T-helper 1 cell treated with Interleukin-12 subunit alpha and Interleukin-12 subunit beta and Interleukin-4 antibody, amounts not matched to agents 30 μg/mL and 1 μg/mL, for 36 hours (primary cell): ENCODE measurements around the gene ANKRD9.
A peak's percentile ranks its signal among the peaks of the same experiment; 100 is the strongest.
"Not testable (repeated sequence)": the region's sequence is repeated elsewhere in the genome, so short reads cannot be mapped to it uniquely, and the experiment has no call there.

Experiments
- H3K27ac Mint-ChIP-seq: one replicate; pipeline ENCODE4 v1.8.0; 2021; ENCODE audit warnings: mild to moderate bottlenecking, mixed read lengths
- H3K27me3 Mint-ChIP-seq: one replicate; pipeline ENCODE4 v1.8.0; 2021; ENCODE audit warnings: low read depth, mixed read lengths
- H3K36me3 Mint-ChIP-seq: one replicate; pipeline ENCODE4 v1.8.0; 2021; ENCODE audit warnings: low read depth, mixed read lengths
- H3K4me1 Mint-ChIP-seq: one replicate; pipeline ENCODE4 v1.8.0; 2021; ENCODE audit warnings: low read depth, mixed read lengths
- H3K4me3 Mint-ChIP-seq: one replicate; pipeline ENCODE4 v1.8.0; 2021; ENCODE audit warnings: mild to moderate bottlenecking, moderate library complexity, mixed read lengths
- H3K9me3 Mint-ChIP-seq: one replicate; pipeline ENCODE4 v1.8.0; 2021; ENCODE audit warnings: mixed read lengths

ANKRD9 gene, protein sequence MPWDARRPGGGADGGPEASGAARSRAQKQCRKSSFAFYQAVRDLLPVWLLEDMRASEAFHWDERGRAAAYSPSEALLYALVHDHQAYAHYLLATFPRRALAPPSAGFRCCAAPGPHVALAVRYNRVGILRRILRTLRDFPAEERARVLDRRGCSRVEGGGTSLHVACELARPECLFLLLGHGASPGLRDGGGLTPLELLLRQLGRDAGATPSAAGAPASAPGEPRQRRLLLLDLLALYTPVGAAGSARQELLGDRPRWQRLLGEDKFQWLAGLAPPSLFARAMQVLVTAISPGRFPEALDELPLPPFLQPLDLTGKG

DNA sequence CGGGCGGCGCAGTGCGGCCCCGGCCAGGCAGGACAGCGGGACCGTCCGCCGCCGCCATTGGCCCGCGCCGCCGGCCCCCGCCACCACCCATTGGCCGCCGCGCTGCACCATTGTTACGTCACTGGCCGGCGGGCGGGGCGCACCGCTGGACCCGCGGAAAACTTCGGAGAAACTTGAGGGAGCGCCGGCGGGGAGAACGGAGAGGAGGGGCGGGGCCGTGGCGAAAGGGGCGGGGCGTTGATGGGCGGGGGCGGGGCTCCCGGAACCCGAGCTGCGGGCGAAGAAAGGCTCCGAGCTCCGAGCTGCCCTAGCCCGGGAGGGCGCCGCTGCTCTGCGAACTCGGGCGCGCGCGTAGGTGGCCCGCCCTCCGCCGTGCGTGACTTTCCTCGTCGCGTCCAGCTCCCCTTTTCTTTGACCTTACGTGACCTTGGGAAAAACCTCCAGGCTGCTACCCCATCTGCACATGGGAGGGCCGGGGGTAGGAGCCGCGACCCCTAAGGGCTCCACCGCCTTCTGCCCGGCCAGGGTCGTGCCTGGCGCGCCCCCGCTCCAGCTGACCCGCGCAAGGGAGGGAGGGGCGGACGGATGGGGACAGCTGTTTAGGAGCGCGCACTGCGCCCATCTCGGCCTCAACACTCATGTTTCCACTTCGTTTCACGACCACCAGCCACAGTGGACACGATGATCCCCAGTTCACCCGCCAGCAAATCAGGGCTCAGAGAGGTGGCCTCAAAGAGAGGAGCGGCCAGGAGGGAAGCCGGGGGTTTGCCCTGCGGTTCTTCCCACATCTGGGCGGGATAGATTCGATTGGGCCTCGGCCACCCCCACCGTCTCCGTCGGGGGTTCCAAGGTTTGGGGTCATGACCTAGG lies at the start of gene ANKRD9:
TSS of gene ANKRD9 (minus strand) at position 31 of the 870 bp plus-strand sequence. CDS start 1,887 bp downstream, outside the sequence.
- no peak within 1 kb of the TSS for H3K27ac Mint-ChIP-seq
- no peaks in the 10 kb centered on the region for H3K9me3 Mint-ChIP-seq
- no peaks in the 10 kb centered on the region for H3K27me3 Mint-ChIP-seq

DNA sequence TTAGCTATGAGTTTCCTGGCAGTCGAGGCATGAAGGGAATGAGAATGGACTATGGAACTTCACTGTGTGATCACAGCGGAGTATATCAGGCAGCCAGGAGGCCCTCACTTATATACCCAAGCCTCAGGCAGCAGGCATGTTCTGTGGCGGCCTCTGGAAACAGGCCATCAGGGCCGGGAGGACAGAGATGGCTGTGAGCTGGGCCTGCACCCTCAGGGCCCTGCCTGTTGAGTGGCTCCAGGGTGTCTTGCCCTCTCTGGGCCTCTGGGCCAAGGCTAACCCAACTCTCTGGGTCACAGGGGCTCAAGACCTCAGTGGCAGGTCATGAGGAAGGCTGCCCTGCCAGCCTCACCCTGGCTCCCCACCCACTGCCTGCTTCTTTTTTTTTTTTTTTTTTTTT lies 49.0 kb upstream of the ANKRD9 start:
- no peak overlapping the region for H3K27ac Mint-ChIP-seq
- H3K4me1 Mint-ChIP-seq: peaks cover 2% of the 10 kb centered on the region
- no peaks in the 10 kb centered on the region for H3K27me3 Mint-ChIP-seq
- no peak overlapping the region for H3K4me3 Mint-ChIP-seq
- no peaks in the 10 kb centered on the region for H3K36me3 Mint-ChIP-seq
- no peaks in the 10 kb centered on the region for H3K9me3 Mint-ChIP-seq

More for the DNA sequence above, at the start of gene ANKRD9:
- peaks cover 2% of the 10 kb centered on the region for H3K36me3 Mint-ChIP-seq
- peaks cover 12% of the 10 kb centered on the region for H3K4me1 Mint-ChIP-seq
- peak within 1 kb of the TSS; percentile 85 for H3K4me3 Mint-ChIP-seq

DNA sequence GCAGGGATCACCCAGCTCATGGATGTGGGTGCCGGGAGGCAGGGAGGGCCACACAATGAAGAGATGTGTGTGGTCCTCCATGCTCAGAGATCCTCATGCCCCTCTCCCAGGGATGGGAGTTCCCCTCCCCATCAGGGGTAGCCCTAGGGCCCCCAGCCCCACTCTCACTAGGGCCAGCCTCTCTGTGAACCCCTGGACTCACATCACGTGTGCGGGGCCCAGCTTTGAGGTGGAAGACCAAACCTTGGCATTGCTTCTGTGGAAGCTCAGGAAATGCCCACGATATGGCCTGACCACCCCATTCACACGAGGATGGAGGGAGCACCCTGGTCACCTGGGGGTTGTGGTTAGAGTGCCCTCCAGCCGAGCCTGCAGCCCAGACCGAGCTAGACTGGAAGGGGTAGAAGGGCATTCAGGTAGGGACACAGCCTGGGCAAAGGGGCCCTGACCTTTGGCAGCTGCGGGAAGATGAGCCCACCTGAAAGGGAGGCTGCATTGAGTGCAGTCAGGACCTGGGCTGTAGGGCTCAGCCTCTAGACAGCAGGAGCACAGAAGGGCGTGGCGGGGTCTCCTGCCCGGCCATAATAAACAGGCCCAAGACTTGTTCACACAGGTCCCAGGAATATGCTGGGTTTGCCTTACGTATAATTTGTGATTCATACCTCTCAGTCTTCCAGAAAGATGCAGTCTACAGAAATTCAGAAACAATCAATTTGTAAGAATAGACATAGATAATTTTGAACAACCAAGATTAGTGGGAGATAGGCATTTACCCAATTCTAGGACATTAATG lies 48.1 kb upstream of the ANKRD9 start:
- H3K4me3 Mint-ChIP-seq: no peak overlapping the region

GRCh38 chr14:102556098-102556677 lies 46.6 kb upstream of the ANKRD9 start:
- H3K4me1 Mint-ChIP-seq: peaks cover 2% of the 10 kb centered on the region
- no peaks in the 10 kb centered on the region for H3K27me3 Mint-ChIP-seq
- no peak overlapping the region for H3K27ac Mint-ChIP-seq
- H3K9me3 Mint-ChIP-seq: no peaks in the 10 kb centered on the region
- no peak overlapping the region for H3K4me3 Mint-ChIP-seq
- no peaks in the 10 kb centered on the region for H3K36me3 Mint-ChIP-seq

More for the DNA sequence above, 48.1 kb upstream of the ANKRD9 start:
- Mint-ChIP-seq H3K36me3 (no peaks in the 10 kb centered on the region), H3K9me3 (no peaks in the 10 kb centered on the region), H3K27ac (no peak overlapping the region), H3K4me1 (peaks cover 2% of the 10 kb centered on the region), H3K27me3 (no peaks in the 10 kb centered on the region)

GRCh38 chr14:102554821-102555819 lies 45.5 kb upstream of the ANKRD9 start:
- Mint-ChIP-seq H3K4me3 (peak overlapping the region; percentile 63), H3K9me3 (no peaks in the 10 kb centered on the region), H3K36me3 (no peaks in the 10 kb centered on the region), H3K27ac (peak overlapping the region; percentile 49), H3K27me3 (peaks cover 3% of the 10 kb centered on the region), H3K4me1 (peaks cover 2% of the 10 kb centered on the region)

GRCh38 chr14:102551995-102552705 lies 42.6 kb upstream of the ANKRD9 start:
- Mint-ChIP-seq H3K27me3 (peaks cover 21% of the 10 kb centered on the region), H3K4me3 (no peak overlapping the region), H3K36me3 (no peaks in the 10 kb centered on the region)

GRCh38 chr14:102550927-102551401 lies 41.4 kb upstream of the ANKRD9 start:
- not testable (repeated sequence) for H3K9me3 Mint-ChIP-seq, H3K27ac Mint-ChIP-seq, H3K36me3 Mint-ChIP-seq, H3K4me3 Mint-ChIP-seq, H3K4me1 Mint-ChIP-seq
- peaks cover 26% of the 10 kb centered on the region for H3K27me3 Mint-ChIP-seq

More at GRCh38 chr14:102551995-102552705, 42.6 kb upstream of the ANKRD9 start:
- Mint-ChIP-seq H3K4me1 (peaks cover 2% of the 10 kb centered on the region), H3K27ac (no peak overlapping the region), H3K9me3 (peaks cover 5% of the 10 kb centered on the region)

- Mint-ChIP-seq H3K4me3 (no peak overlapping the region), H3K4me1 (peaks cover 5% of the 10 kb centered on the region), H3K27ac (no peak overlapping the region), H3K9me3 (peaks cover 5% of the 10 kb centered on the region), H3K36me3 (no peaks in the 10 kb centered on the region), H3K27me3 (peaks cover 42% of the 10 kb centered on the region)
These were observed 39.2 kb upstream of the ANKRD9 start for GRCh38 chr14:102548616-102549240.

DNA sequence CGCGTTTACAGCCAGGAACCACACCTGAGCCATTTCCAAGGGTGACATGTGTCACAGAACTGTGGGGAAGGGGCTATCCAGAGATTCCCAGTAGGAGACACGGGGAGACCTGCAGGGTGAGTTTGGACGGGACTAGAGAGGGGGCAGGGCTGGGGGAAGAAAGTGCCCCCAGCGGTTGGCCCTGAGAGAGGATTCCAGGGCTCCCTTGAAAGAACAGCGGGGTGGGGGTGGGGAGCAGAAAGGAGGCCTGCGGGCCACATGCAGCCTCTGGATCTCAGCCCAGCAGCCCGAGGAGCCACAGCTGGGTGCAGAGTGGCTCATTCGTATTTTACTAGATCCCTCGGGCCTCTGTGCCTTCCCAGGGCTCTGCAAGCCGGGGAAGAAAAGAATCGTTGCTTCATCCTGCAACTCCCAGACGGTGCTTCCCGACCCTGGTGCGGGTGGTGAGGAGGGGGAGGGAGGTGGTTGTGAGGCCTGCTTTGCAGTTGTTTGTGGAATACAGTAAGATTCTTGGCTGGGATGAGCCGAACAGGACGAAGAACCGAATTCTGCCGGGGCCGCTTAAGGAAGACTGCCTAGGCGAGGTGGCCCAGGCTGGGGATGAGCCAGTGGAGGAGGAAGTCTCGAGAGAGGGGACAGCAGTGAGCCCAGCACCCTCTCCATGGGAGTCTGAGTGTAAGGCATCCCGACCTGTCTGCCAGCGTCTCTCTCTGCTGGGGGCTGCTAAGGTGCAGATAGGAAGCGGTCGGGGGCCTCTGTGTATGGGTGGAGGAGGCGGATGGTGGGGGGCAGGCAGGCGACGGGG lies 36.1 kb upstream of the ANKRD9 start:
- peak overlapping the region; percentile 50 for H3K4me3 Mint-ChIP-seq
- peaks cover 5% of the 10 kb centered on the region for H3K4me1 Mint-ChIP-seq
- H3K9me3 Mint-ChIP-seq: peaks cover 5% of the 10 kb centered on the region
- peaks cover 50% of the 10 kb centered on the region for H3K27me3 Mint-ChIP-seq
- no peaks in the 10 kb centered on the region for H3K36me3 Mint-ChIP-seq
- H3K27ac Mint-ChIP-seq: no peak overlapping the region

DNA sequence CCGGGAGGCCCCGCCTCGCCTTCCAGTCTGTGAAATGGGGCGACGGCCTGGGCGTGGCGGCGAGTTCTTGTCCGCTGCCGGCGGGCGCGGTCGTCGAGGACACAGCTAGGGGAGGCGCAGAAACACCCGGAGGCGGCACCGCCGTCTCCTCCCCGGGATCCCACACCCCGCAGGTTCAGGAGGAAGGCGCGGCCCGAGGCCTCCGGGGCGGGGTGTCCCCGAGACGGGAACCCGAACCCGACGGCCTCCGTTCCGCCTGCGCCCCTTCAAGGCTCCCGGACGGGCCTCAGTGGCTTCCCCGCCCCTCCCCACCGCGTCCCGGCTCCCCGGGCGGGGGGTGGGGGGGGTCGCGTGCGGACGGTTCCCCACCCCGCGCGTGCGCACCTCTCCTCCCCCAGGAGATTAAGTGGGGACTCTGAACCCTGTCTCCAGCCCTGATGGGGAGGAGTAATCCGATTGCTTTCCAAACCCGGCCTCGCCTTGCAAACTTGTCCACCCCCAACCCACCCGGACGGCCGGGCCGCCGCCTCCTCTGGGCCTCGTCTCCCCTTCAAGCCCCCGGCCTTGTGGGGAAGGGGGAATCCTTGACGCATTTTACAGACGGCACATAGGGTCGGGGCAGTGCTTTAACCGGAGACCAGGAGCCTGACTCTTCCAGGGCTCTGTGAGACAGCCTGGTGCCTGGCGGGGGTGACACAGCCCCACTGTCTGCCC lies 35.3 kb upstream of the ANKRD9 start:
- H3K27ac Mint-ChIP-seq: no peak overlapping the region
- peaks cover 5% of the 10 kb centered on the region for H3K9me3 Mint-ChIP-seq
- H3K4me3 Mint-ChIP-seq: peak overlapping the region; percentile 50
- peaks cover 46% of the 10 kb centered on the region for H3K27me3 Mint-ChIP-seq
- H3K36me3 Mint-ChIP-seq: no peaks in the 10 kb centered on the region
- H3K4me1 Mint-ChIP-seq: peaks cover 5% of the 10 kb centered on the region

DNA sequence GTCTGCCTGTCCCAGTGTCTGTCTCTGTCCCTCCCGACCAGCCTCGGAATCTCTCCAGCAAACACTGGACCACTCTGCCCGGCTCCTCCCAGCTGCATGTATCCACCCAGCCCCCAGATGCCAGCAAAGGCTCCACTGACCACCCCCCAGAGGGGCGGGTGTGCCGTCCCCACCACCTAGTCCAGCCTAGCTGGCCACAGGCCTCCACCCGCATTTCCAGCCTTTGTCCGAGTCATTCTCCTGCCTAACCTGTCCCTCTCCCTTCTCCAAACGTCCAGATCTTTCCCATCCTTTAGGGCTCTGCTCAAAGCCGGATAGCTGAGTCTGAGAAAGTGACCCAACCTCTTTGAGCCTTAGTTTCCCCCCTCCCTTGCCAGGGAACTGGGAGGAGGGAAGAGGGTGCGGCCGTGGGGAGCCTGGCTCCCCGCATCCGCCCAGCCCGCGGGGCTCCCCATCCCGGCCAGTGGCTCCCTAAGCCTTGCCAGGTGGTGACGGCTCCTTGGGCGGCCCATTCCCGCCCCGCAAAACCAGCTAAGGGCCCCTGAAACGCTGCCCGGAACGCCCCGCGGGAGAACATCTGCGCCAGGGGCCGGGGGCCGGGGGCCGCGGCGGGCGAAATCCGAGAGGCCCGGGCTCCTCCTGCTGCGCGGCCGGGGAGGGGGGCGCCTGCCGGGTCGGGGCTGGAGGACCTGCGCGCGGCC lies 34.6 kb upstream of the ANKRD9 start:
- no peak overlapping the region for H3K27ac Mint-ChIP-seq
- no peak overlapping the region for H3K4me3 Mint-ChIP-seq
- H3K36me3 Mint-ChIP-seq: no peaks in the 10 kb centered on the region
- peaks cover 46% of the 10 kb centered on the region for H3K27me3 Mint-ChIP-seq
- peaks cover 5% of the 10 kb centered on the region for H3K4me1 Mint-ChIP-seq
- H3K9me3 Mint-ChIP-seq: peaks cover 5% of the 10 kb centered on the region
